Esophagus muscularis mucosa (tissue), 4 donors: ENCODE data around the gene PTPRD. TPM values are rescaled to one million over a fixed set of nuclear protein-coding genes. Genes with fewer than 3 reads are reported as not detected.

ENCODE experiments used
- DNase-seq: peaks from one replicate; pipeline ENCODE4 v3.0.0-alpha.2; 2017; ENCODE audit errors: extremely low spot score
- H3K27ac ChIP-seq, 4 donors: fragments of 200-600 bp; sonication (generic); replicated peaks in 1 of 4; 1 replicate in 3 of 4; 2 replicates in 1 of 4; pipeline ENCODE4 v1.5.1; 2016 to 2019; ENCODE audit warnings: mild to moderate bottlenecking in 1 of 4
- H3K27me3 ChIP-seq, 4 donors: fragments of 200-600 bp; sonication (generic); one replicate each; pipeline versions ENCODE4 v1.5.1 to v1.6.0; 2016 to 2019
- H3K36me3 ChIP-seq, 4 donors: fragments of 200-600 bp; sonication (generic); one replicate each; pipeline ENCODE4 v1.5.1; 2016 to 2019
- H3K4me1 ChIP-seq, 4 donors: fragments of 200-600 bp; sonication (generic); one replicate each; pipeline ENCODE4 v1.5.1; 2016 to 2019
- H3K4me3 ChIP-seq, 4 donors: fragments of 200-600 bp; sonication (generic); 1 replicate in 2 of 4; 2 replicates in 2 of 4; pipeline ENCODE4 v1.5.1; 2016 to 2019; ENCODE audit warnings: mild to moderate bottlenecking in 4 of 4, moderate library complexity in 1 of 4
- H3K9me3 ChIP-seq, 4 donors: fragments of 200-600 bp; sonication (generic); 1 replicate in 3 of 4; 2 replicates in 1 of 4; pipeline ENCODE4 v1.5.1; 2016 to 2019
- EP300 ChIP-seq: sonication (generic); formaldehyde crosslinking; IDR thresholded peaks from one replicate; pipeline ENCODE4 v1.6.1; 2017; ENCODE audit warnings: antibody characterized with exemption
- POLR2A ChIP-seq: fragments of 450-650 bp; IDR thresholded peaks from one replicate; pipeline ENCODE4 v1.6.1; 2017; ENCODE audit warnings: antibody characterized with exemption, moderate library complexity, mild to moderate bottlenecking, low read depth
- POLR2AphosphoS5 ChIP-seq, 2 donors: sonication (generic); formaldehyde crosslinking; IDR thresholded peaks; one replicate each; pipeline ENCODE4 v1.6.1; 2017; ENCODE audit warnings: antibody characterized with exemption in 2 of 2
- WGBS: methylation state at CpG from one replicate; pipeline ENCODE4 v1.1.5; 2018; 5-methylcytosine and 5-hydroxymethylcytosine counted together
- intact Hi-C: fragments of 100-400 bp; cut with DNase I; formaldehyde crosslinking; loops from one replicate; pipeline ENCODE4 v1.15.1; 2023
- total RNA-seq, 4 donors: library from RNA; depleted of rRNA; stranded (reverse); fragments of >200 nt; gene quantifications; one replicate each; pipeline versions ENCODE4 v1.1.0 to v1.2.1, GENCODE V29; 2016
- TF ChIP-seq, protein P1 (sequence below), 3 experiments: fragments of 200-600 bp in 2 of 3; fragments of 450-650 bp in 1 of 3; sonication (generic) in 2 of 3; IDR thresholded peaks; one replicate each; pipeline ENCODE4 v1.5.1; 2017 to 2019; ENCODE audit warnings: antibody characterized with exemption in 3 of 3, mild to moderate bottlenecking in 2 of 3, moderate library complexity in 1 of 3

The PTPRD gene
- total RNA-seq, 4 donors from 2014 or later = 4.1 to 6.6 (median 5.0) TPM

DNA sequence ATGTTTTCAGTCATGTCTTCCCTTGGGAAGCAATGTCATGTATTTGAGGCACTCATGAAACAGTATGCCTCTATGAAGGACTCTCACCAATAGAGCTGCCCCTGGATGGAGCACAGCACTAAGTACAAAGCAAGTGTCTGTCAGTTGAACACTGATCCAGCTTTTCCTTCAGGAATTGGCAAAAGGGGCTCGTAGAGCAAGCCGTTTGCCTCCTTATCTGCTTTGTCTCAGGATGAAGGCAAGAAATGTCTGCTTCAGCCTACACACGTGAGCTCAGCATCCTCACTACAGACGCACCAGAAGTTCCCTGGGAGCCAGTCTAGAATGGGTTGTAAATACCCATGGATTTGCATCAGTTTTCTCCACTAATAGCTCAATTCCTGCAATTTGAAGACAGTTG, 2070.3 kb downstream of the PTPRD start:
- Histone ChIP-seq H3K4me1 (no peaks in the 10 kb centered on the region), H3K36me3 (no peaks in the 10 kb centered on the region), H3K27me3 (no peaks in the 10 kb centered on the region), H3K4me3 (no peak overlapping the region), H3K9me3 (no peaks in the 10 kb centered on the region), H3K27ac (no peak overlapping the region)
- no peak for TF ChIP-seq POLR2A
- TF ChIP-seq, protein P1, sequence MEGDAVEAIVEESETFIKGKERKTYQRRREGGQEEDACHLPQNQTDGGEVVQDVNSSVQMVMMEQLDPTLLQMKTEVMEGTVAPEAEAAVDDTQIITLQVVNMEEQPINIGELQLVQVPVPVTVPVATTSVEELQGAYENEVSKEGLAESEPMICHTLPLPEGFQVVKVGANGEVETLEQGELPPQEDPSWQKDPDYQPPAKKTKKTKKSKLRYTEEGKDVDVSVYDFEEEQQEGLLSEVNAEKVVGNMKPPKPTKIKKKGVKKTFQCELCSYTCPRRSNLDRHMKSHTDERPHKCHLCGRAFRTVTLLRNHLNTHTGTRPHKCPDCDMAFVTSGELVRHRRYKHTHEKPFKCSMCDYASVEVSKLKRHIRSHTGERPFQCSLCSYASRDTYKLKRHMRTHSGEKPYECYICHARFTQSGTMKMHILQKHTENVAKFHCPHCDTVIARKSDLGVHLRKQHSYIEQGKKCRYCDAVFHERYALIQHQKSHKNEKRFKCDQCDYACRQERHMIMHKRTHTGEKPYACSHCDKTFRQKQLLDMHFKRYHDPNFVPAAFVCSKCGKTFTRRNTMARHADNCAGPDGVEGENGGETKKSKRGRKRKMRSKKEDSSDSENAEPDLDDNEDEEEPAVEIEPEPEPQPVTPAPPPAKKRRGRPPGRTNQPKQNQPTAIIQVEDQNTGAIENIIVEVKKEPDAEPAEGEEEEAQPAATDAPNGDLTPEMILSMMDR (IDR thresholded peaks at IDR 0.05) = no peak
- TF ChIP-seq EP300 = no peak
- TF ChIP-seq POLR2AphosphoS5 (IDR thresholded peaks at IDR 0.05) = no peak
- DNase-seq = no peak
- intact Hi-C loops = no loop called here
- WGBS = 67% methylated on average over 4 of the region's 4 CpGs

DNA sequence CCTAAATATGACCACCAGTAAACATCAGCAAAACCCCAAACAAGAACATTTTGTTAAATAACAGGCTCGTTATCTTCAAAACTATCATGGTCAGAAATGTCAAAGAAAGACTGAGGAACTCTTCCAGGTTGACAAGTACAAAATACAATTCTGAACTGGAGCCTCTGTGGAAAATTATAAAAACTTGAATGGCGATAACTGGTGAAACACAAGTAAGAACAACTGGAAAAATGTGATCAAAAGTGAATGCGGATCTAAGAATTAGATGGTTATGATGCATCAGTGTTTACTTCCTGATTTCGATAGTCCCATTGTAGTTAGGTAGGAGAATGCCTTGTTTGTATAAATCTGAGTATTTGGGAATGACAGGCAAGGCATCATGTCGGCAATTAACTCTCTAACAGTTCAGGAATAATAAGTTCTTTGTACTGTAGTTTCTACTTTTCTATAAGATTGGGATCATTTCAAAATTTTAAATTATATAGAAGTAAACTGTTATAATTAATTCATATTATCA, 2073.1 kb downstream of the PTPRD start:
- DNase-seq = no peak
- 85% methylated on average over 5 of the region's 5 CpGs for WGBS
- Histone ChIP-seq H3K36me3 (no peaks in the 10 kb centered on the region), H3K9me3 (no peaks in the 10 kb centered on the region), H3K27ac (no peak overlapping the region), H3K27me3 (no peaks in the 10 kb centered on the region), H3K4me1 (no peaks in the 10 kb centered on the region), H3K4me3 (no peak overlapping the region)
- TF ChIP-seq POLR2A (no peak), EP300 (no peak), POLR2AphosphoS5 (IDR thresholded peaks at IDR 0.05) (no peak)
- TF ChIP-seq, protein P1 (IDR thresholded peaks at IDR 0.05) = no peak
- intact Hi-C loops = no loop called here

DNA sequence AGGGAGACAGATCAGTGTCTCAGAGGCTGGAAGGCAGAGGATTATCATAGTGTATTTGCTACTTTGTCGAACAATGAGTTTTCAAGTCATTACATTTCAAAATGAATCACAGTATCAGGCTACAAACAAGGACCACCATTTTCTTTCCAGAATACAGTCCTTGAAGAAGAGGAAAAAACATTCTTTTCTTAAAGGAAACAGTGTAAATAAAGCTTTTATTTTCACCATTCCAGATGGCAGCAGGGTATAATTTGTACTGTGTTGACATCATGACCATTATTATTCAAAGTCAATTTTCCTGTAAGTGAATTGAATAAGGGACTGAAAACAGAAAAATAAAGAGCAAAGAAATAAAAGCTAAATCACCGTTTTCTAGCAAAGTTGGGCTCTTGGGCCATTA, 2076.0 kb downstream of the PTPRD start:
- Histone ChIP-seq H3K27me3 (no peaks in the 10 kb centered on the region), H3K9me3 (no peaks in the 10 kb centered on the region), H3K36me3 (no peaks in the 10 kb centered on the region), H3K4me3 (no peak overlapping the region), H3K4me1 (no peaks in the 10 kb centered on the region), H3K27ac (no peak overlapping the region)
- no peak for DNase-seq
- WGBS = 90% methylated on average over 2 of the region's 2 CpGs
- TF ChIP-seq, protein P1 (IDR thresholded peaks at IDR 0.05) = no peak
- no peak for TF ChIP-seq POLR2A
- no peak for TF ChIP-seq POLR2AphosphoS5 (IDR thresholded peaks at IDR 0.05)
- no peak for TF ChIP-seq EP300
- intact Hi-C loops = no loop called here

DNA sequence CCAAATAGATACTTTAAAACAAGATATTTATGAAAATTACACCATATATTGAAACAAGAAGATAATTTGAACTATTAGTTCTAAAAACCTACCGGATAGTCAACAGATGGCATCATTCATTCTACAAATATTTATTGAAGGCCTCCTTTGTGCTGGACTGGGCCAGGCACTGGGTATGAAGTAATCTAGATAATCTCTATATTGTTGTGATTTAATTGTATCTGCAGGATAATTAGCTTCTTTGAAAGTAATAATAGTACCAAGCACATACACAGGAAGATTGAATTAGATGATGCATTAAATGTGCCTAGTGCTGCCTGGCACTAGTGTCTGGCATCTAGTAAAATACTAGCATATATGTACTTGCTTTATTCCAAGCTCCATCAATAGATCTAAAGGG, 2078.0 kb downstream of the PTPRD start:
- DNase-seq = no peak
- Histone ChIP-seq H3K9me3 (no peaks in the 10 kb centered on the region), H3K4me1 (no peaks in the 10 kb centered on the region), H3K27ac (no peak overlapping the region), H3K27me3 (no peaks in the 10 kb centered on the region), H3K36me3 (no peaks in the 10 kb centered on the region), H3K4me3 (no peak overlapping the region)
- TF ChIP-seq POLR2AphosphoS5 (IDR thresholded peaks at IDR 0.05) = no peak
- WGBS = 79% methylated on average over 1 of the region's 1 CpG
- intact Hi-C loops = no loop called here

DNA sequence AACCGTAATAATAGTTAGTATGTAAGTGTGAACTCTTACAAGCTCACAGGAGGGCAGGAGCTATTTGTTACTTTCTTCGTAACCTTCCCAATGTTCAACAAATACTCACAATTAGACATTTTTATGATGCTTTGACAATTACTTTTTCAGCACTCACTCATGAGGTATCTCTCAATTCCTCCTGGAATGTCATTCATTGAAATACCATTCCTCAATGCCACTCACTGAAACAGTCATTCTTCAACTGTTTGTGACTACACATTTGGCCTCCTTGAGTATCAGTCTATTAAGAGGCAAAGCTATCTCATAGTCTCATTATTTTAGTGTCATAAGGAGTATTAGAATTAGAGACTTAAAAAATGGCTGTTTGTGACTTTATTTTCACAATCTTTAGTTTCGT, 2079.1 kb downstream of the PTPRD start:
- Histone ChIP-seq H3K4me3 (no peak overlapping the region), H3K36me3 (no peaks in the 10 kb centered on the region), H3K27ac (no peak overlapping the region), H3K4me1 (no peaks in the 10 kb centered on the region), H3K9me3 (no peaks in the 10 kb centered on the region), H3K27me3 (no peaks in the 10 kb centered on the region)
- no peak for DNase-seq
- TF ChIP-seq POLR2A = no peak
- no peak for TF ChIP-seq POLR2AphosphoS5 (IDR thresholded peaks at IDR 0.05)
- TF ChIP-seq, protein P1 (IDR thresholded peaks at IDR 0.05) = no peak
- no peak for TF ChIP-seq EP300
- intact Hi-C loops = no loop called here
- 95% methylated on average over 3 of the region's 3 CpGs for WGBS
